GM12872 (cell line): ENCODE data around the gene OR10G7.
A peak's percentile ranks its signal among the peaks of the same experiment; 100 is the strongest.

Source experiments
- CTCF ChIP-seq: IDR thresholded peaks from 3 replicates; pipeline ENCODE4 v1.5.1; 2011; ENCODE audit warnings: low read depth, mild to moderate bottlenecking, low read length, moderate library complexity; ENCODE audit not compliant: insufficient read depth

OR10G7 gene

GRCh38 chr11:124071623-124071948 is 30.5 kb upstream of the OR10G7 start:
- TF ChIP-seq CTCF, result no peak

GRCh38 chr11:124070915-124071622 is 29.9 kb upstream of the OR10G7 start:
- TF ChIP-seq CTCF, result peak; percentile 67

GRCh38 chr11:124069429-124070401 is 28.6 kb upstream of the OR10G7 start:
- peak; percentile 70 for TF ChIP-seq CTCF

- no peak for TF ChIP-seq CTCF
Measured at GRCh38 chr11:124068601-124069110, 27.5 kb upstream of the OR10G7 start.

- TF ChIP-seq CTCF, result no peak
Measured at GRCh38 chr11:124052966-124053365, 11.8 kb upstream of the OR10G7 start.

GRCh38 chr11:124050748-124051147 is 9.6 kb upstream of the OR10G7 start:
- TF ChIP-seq CTCF, result no peak

GRCh38 chr11:124043420-124043819 is 2.3 kb upstream of the OR10G7 start:
- TF ChIP-seq CTCF, result no peak
